Esophagus (tissue), 2 donors: Measurements from ENCODE around the gene PIK3C3. TPM values are rescaled to one million over a fixed set of nuclear protein-coding genes. Genes with fewer than 3 reads are reported as not detected.
"Not testable (repeated sequence)": the region's sequence is repeated elsewhere in the genome, so short reads cannot be mapped to it uniquely, and the experiment has no call there.

Experiments used
- H3K27ac ChIP-seq, 2 donors: one replicate each; pipeline ENCODE4 v1.5.1; 2013; ENCODE audit warnings: low read depth in 2 of 2, mild to moderate bottlenecking in 2 of 2, inconsistent platforms in 1 of 2, low read length in 1 of 2, moderate library complexity in 1 of 2
- H3K27me3 ChIP-seq, 2 donors: one replicate each; pipeline ENCODE4 v1.6.1; 2013; ENCODE audit warnings: low read length in 2 of 2, control low read depth in 1 of 2, mild to moderate bottlenecking in 1 of 2; ENCODE audit not compliant: insufficient read depth in 2 of 2, control insufficient read depth in 1 of 2
- H3K36me3 ChIP-seq, 2 donors: one replicate each; pipeline ENCODE4 v1.6.1; 2013; ENCODE audit warnings: low read length in 1 of 2; ENCODE audit not compliant: control insufficient read depth in 2 of 2, insufficient read depth in 2 of 2
- H3K4me1 ChIP-seq, 2 donors: one replicate each; pipeline ENCODE4 v1.6.1; 2013; ENCODE audit warnings: low read length in 1 of 2; ENCODE audit not compliant: control insufficient read depth in 2 of 2, insufficient read depth in 2 of 2
- H3K4me3 ChIP-seq, 2 donors: one replicate each; pipeline ENCODE4 v1.5.1; 2013; ENCODE audit warnings: low read length in 2 of 2, mild to moderate bottlenecking in 2 of 2, low read depth in 1 of 2, moderate library complexity in 1 of 2
- H3K9me3 ChIP-seq, 2 donors: one replicate each; pipeline ENCODE4 v1.6.1; 2013; ENCODE audit warnings: mild to moderate bottlenecking in 2 of 2, low read depth in 1 of 2, low read length in 1 of 2, moderate library complexity in 1 of 2; ENCODE audit not compliant: control insufficient read depth in 2 of 2, insufficient read depth in 1 of 2
- WGBS, 2 donors: extraction: QIAGEN DNeasy Blood & Tissue Kit; methylation state at CpG; one replicate each; pipeline ENCODE4 v1.1.7; 2013; 5-methylcytosine and 5-hydroxymethylcytosine counted together
- polyA plus RNA-seq, 2 donors: library from polyadenylated mRNA; stranded (reverse); fragments of 200-250 nt; gene quantifications; one replicate each; pipeline ENCODE4 v1.2.3, GENCODE V29; 2013
- donor health status: healthy with polysubstance abuse.
- donor health status: Bipolar disorder and iron deficiency.

PIK3C3 gene
- polyA plus RNA-seq, 2 donors, result 17.1 to 17.5 TPM

DNA sequence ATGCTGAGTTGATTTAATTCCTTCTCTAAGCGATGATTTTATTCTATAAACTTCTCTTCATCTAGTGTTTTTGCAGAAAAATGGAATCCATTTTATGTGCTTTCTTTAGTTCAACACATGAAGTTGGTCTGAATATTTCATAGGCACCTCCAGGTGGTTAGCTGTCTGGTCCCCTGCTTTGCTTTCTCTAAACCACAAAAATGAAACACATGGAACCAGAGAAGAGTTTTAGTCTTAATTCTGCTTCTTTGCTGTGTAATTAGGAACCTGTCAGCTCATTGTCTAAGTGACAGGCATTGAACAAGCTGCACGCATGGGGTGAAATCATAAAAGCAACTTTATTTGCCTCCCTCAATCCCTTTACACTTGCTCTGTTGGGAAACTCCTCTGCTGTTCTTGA, 150.4 kb downstream of the PIK3C3 start:
- no peak overlapping the region for H3K4me3 ChIP-seq
- H3K27ac ChIP-seq, result no peak overlapping the region
- no peaks in the 10 kb centered on the region for H3K27me3 ChIP-seq
- WGBS, 2 donors, result 72 to 85% methylated on average over 2 of the region's 2 CpGs
- no peaks in the 10 kb centered on the region for H3K9me3 ChIP-seq
- no peaks in the 10 kb centered on the region for H3K4me1 ChIP-seq
- no peaks in the 10 kb centered on the region for H3K36me3 ChIP-seq

DNA sequence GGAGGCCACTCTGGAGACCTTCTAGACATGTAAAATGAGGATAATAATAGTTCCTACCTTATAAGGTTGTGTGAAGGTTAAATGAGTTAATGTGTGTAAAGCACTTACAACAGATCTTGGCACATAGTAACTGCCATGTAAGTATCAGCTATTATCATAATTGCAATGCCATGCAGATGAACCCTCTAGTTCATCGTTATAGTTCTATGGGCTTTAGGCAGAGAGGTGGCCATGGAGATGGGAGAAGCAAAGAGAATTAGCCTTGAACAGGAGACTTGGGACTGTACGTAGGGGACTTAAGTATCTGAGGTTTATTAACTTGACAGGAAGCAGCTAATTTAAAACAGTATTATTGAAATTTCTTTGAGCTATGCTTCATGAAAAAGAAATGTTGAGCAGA, 151.8 kb downstream of the PIK3C3 start:
- H3K27me3 ChIP-seq, result no peaks in the 10 kb centered on the region
- no peak overlapping the region for H3K27ac ChIP-seq
- 57 to 93% methylated on average over 2 of the region's 2 CpGs for whole genome bisulfite sequencing, 2 donors
- H3K9me3 ChIP-seq, result no peaks in the 10 kb centered on the region
- H3K36me3 ChIP-seq, result no peaks in the 10 kb centered on the region
- H3K4me1 ChIP-seq, result no peaks in the 10 kb centered on the region
- no peak overlapping the region for H3K4me3 ChIP-seq

DNA sequence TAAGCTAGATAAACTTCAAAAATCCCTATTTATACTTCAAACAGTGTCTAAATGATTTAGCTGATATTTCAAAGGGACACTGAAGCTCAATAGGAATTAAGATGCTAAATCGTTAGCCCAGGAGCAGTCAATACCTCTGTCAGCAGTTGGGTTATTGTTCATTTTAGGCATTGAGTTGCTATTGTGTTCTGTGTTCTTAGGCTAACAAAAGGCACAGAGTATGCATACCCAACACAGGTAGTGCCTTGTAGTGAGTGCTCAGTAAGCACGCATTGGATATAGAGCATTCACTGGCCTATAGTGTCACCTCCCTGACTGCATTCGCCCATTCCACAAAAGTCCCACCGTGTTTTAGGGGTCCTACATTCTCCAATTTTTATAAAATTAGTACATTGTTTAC, 152.3 kb downstream of the PIK3C3 start:
- Histone ChIP-seq H3K27ac (no peak overlapping the region), H3K36me3 (no peaks in the 10 kb centered on the region), H3K4me1 (no peaks in the 10 kb centered on the region), H3K9me3 (no peaks in the 10 kb centered on the region), H3K4me3 (no peak overlapping the region), H3K27me3 (no peaks in the 10 kb centered on the region)
- 82 to 83% methylated on average over 4 of the region's 4 CpGs for WGBS, 2 donors

DNA sequence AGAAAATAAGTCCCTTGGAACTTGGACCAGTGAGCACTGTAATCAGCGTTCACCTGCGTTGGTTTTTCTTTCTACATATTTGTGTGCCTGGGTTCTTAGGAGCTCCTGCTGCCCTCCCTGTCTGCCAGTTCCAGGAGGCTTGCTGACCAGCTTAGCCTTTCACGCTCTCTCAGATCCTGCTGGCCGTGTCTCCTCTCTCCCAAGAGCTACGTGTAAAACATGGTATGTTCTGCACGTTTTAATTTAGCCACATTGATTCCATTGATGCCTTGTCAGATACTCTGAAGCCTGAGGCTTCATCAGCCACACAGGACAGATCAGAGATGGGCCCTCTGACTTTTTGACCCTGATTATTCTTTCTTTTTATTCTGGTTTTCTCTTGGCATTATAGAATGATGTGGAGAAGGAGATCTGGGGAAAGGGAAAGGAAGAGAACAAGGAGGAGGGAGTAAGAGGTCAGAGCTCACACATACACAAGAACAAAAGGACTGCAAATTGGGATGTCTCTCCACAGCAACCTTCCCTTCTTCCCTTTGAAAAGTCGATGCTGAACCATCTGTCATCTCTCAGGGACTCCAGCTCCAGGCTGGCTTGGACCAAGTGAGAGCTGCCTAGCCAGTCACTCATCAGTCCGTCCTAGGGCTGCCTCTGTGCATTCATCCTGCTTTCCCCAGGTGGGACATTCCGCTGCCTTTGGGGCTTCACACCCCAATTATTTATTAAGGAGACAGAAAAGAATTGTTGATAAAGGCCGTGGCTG, 152.8 kb downstream of the PIK3C3 start:
- Histone ChIP-seq H3K27ac (no peak overlapping the region), H3K27me3 (no peaks in the 10 kb centered on the region), H3K4me3 (no peak overlapping the region), H3K36me3 (no peaks in the 10 kb centered on the region), H3K4me1 (no peaks in the 10 kb centered on the region), H3K9me3 (no peaks in the 10 kb centered on the region)
- 72 to 74% methylated on average over 10 of the region's 10 CpGs for WGBS, 2 donors

DNA sequence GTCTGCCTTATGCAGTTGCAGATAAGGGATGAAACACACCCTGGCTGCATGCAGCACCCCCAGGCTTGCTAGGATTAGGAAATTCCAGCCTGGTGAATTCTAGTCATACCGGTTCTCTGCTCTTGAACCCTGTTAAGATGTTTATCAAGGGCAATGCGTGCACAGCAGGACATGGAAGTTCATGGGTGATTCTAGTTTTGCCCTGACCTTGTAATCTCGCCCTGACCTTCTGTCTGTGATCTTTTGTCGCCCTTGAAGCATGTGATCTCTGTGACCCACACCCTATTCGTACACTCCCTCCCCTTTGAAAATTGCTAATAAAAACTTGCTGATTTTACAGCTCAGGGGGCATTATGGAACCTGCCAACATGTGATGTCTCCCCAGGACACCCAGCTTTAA, 157.1 kb downstream of the PIK3C3 start:
- not testable (repeated sequence) for H3K27ac ChIP-seq, H3K4me3 ChIP-seq, H3K4me1 ChIP-seq, H3K9me3 ChIP-seq, H3K27me3 ChIP-seq, H3K36me3 ChIP-seq
- 79 to 90% methylated on average over 5 of the region's 5 CpGs for WGBS, 2 donors

- WGBS, 2 donors, result 76 to 79% methylated on average over 10 of the region's 10 CpGs
- no peak overlapping the region for H3K4me3 ChIP-seq
- no peaks in the 10 kb centered on the region for H3K27me3 ChIP-seq
- H3K36me3 ChIP-seq, result no peaks in the 10 kb centered on the region
- H3K4me1 ChIP-seq, result no peaks in the 10 kb centered on the region
- no peaks in the 10 kb centered on the region for H3K9me3 ChIP-seq
- no peak overlapping the region for H3K27ac ChIP-seq
These were observed 157.8 kb downstream of the PIK3C3 start for GRCh38 chr18:42112657-42113420.

- WGBS, 2 donors, result 54 to 65% methylated on average over 5 of the region's 5 CpGs
- Histone ChIP-seq H3K9me3 (no peaks in the 10 kb centered on the region), H3K27ac (no peak overlapping the region), H3K4me1 (no peaks in the 10 kb centered on the region), H3K27me3 (no peaks in the 10 kb centered on the region), H3K4me3 (no peak overlapping the region), H3K36me3 (no peaks in the 10 kb centered on the region)
These were observed 158.6 kb downstream of the PIK3C3 start for GRCh38 chr18:42113529-42114191.

DNA sequence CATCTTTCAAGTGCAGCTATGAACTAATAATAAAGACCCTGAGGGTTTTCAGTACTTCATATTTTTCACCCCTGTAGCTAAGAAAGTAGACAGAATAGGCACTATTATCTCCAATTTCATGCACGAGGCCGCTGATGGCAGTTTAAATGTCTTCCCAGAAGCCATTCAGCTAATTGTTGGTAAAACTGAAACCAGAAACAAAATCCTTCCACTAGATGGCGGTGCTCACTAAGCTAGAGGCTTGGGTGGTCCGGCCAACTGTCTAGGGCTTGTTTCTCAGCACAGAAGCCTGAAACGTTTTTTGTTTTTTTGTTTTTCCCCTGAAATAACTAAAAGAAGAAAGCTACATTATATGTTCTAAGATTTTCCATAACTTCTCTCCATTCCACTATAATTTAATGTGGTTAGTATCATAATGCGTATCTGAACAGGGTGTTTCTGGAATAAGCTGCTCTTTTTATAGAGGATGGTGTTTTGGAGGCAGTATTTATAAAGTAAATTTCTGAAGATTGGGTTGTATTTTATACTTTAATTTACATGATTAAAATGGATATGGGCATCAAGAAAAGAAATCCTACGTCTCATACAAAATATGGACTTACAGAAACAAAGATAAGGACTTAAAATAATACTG, 159.4 kb downstream of the PIK3C3 start:
- no peaks in the 10 kb centered on the region for H3K9me3 ChIP-seq
- no peaks in the 10 kb centered on the region for H3K27me3 ChIP-seq
- WGBS, 2 donors, result 26% methylated on average over 7 of the region's 7 CpGs
- H3K27ac ChIP-seq, result no peak overlapping the region
- H3K4me3 ChIP-seq, result no peak overlapping the region
- no peaks in the 10 kb centered on the region for H3K36me3 ChIP-seq
- H3K4me1 ChIP-seq, result no peaks in the 10 kb centered on the region

- Histone ChIP-seq H3K27ac (no peak overlapping the region), H3K4me3 (no peak overlapping the region), H3K27me3 (no peaks in the 10 kb centered on the region), H3K9me3 (no peaks in the 10 kb centered on the region), H3K4me1 (no peaks in the 10 kb centered on the region), H3K36me3 (no peaks in the 10 kb centered on the region)
- 68 to 80% methylated on average over 1 of the region's 1 CpG for WGBS, 2 donors
These were observed 171.6 kb downstream of the PIK3C3 start for GRCh38 chr18:42126586-42126985.
